Glutamatergic neuron (in vitro differentiated cells): ENCODE measurements around the gene RPL22. TPM values are rescaled to one million over a fixed set of nuclear protein-coding genes. Genes with fewer than 3 reads are reported as not detected.

Experiments used
- DNase-seq: peaks from one replicate; pipeline ENCODE4 v3.0.0; 2022
- H3K27ac Mint-ChIP-seq: one replicate; pipeline ENCODE4 v1.8.0; 2020; ENCODE audit warnings: mild to moderate bottlenecking, mixed read lengths, inconsistent platforms; ENCODE audit not compliant: unreplicated experiment
- H3K27me3 Mint-ChIP-seq: one replicate; pipeline ENCODE4 v1.8.0; 2020; ENCODE audit warnings: mild to moderate bottlenecking, moderate library complexity, mixed read lengths, inconsistent platforms; ENCODE audit not compliant: unreplicated experiment
- H3K36me3 Mint-ChIP-seq: one replicate; pipeline ENCODE4 v1.8.0; 2020; ENCODE audit warnings: mild to moderate bottlenecking, mixed read lengths, inconsistent platforms; ENCODE audit not compliant: unreplicated experiment
- H3K4me1 Mint-ChIP-seq: one replicate; pipeline ENCODE4 v1.8.0; 2020; ENCODE audit warnings: mild to moderate bottlenecking, low read depth, mixed read lengths, inconsistent platforms; ENCODE audit not compliant: unreplicated experiment
- H3K4me3 Mint-ChIP-seq: one replicate; pipeline ENCODE4 v1.8.0; 2020; ENCODE audit warnings: mild to moderate bottlenecking, mixed read lengths, inconsistent platforms; ENCODE audit not compliant: unreplicated experiment
- H3K9me3 Mint-ChIP-seq: one replicate; pipeline ENCODE4 v1.8.0; 2020; ENCODE audit warnings: mild to moderate bottlenecking, moderate library complexity, mixed read lengths, inconsistent platforms; ENCODE audit not compliant: unreplicated experiment
- CTCF ChIP-seq: fragments of 200-600 bp; sonication (generic); IDR thresholded peaks from one replicate; pipeline ENCODE4 v1.5.0; 2021; ENCODE audit not compliant: partially characterized antibody, unreplicated experiment
- total RNA-seq: library from RNA; stranded (reverse); fragmentation: NEBNext Ultra II Directional; extraction: Animal tissue kit (Norgen Biotek cat#: 25700); gene quantifications from one replicate; pipeline ENCODE4 v1.2.1, GENCODE V29; 2021; ENCODE audit not compliant: unreplicated experiment

The RPL22 gene
- total RNA-seq, 1 donor from 2014 or later: 275 TPM

GRCh38 chr1:6151291-6151822, 48.0 kb downstream of the RPL22 start:
- H3K4me3 Mint-ChIP-seq: no peak overlapping the region
- H3K4me1 Mint-ChIP-seq: peaks cover 1% of the 10 kb centered on the region
- no peak overlapping the region for H3K27ac Mint-ChIP-seq
- peaks cover 3% of the 10 kb centered on the region for H3K9me3 Mint-ChIP-seq
- TF ChIP-seq CTCF: no peak
- H3K27me3 Mint-ChIP-seq: peaks cover 4% of the 10 kb centered on the region
- no peaks in the 10 kb centered on the region for H3K36me3 Mint-ChIP-seq
- no peak for DNase-seq

- Mint-ChIP-seq H3K9me3 (peaks cover 5% of the 10 kb centered on the region), H3K4me1 (peaks cover 2% of the 10 kb centered on the region)
Observed at GRCh38 chr1:6150006-6150938, 49.1 kb downstream of the RPL22 start.

GRCh38 chr1:6149597-6149996, 49.8 kb downstream of the RPL22 start:
- no peak for DNase-seq
- TF ChIP-seq CTCF: no peak
- Mint-ChIP-seq H3K4me1 (peaks cover 6% of the 10 kb centered on the region), H3K27me3 (peaks cover 9% of the 10 kb centered on the region), H3K27ac (no peak overlapping the region), H3K9me3 (peaks cover 11% of the 10 kb centered on the region), H3K4me3 (no peak overlapping the region), H3K36me3 (no peaks in the 10 kb centered on the region)

More at GRCh38 chr1:6150006-6150938, 49.1 kb downstream of the RPL22 start:
- Mint-ChIP-seq H3K36me3 (no peaks in the 10 kb centered on the region), H3K4me3 (no peak overlapping the region), H3K27me3 (peaks cover 7% of the 10 kb centered on the region), H3K27ac (no peak overlapping the region)
- DNase-seq: no peak
- no peak for TF ChIP-seq CTCF

- no peak for TF ChIP-seq CTCF
- H3K4me1 Mint-ChIP-seq: peaks cover 11% of the 10 kb centered on the region
- no peaks in the 10 kb centered on the region for H3K36me3 Mint-ChIP-seq
- H3K4me3 Mint-ChIP-seq: peak overlapping the region; percentile 78
- DNase-seq: peak; percentile 87
- H3K27ac Mint-ChIP-seq: no peak overlapping the region
- H3K9me3 Mint-ChIP-seq: peaks cover 11% of the 10 kb centered on the region
- H3K27me3 Mint-ChIP-seq: peaks cover 11% of the 10 kb centered on the region
Observed at GRCh38 chr1:6148497-6149241, 50.7 kb downstream of the RPL22 start.
